IPS DF 6.9 (cell line): ENCODE data around the gene LILRA6.
"Not testable (repeated sequence)": the region's sequence is repeated elsewhere in the genome, so short reads cannot be mapped to it uniquely, and the experiment has no call there.

ENCODE experiments used
- DNase-seq: peaks from one replicate; pipeline ENCODE4 v3.0.0-alpha.2; 2013; ENCODE audit warnings: low read depth, low spot score
- H3K27ac ChIP-seq: one replicate; pipeline ENCODE4 v1.5.1; 2013; ENCODE audit warnings: low read length, control low read depth
- H3K27me3 ChIP-seq: 2 replicates; pipeline ENCODE4 v1.6.1; 2013; ENCODE audit warnings: mild to moderate bottlenecking, low read length; ENCODE audit not compliant: control insufficient read depth, insufficient read depth
- H3K36me3 ChIP-seq: 2 replicates; pipeline ENCODE4 v1.6.1; 2013; ENCODE audit warnings: low read length; ENCODE audit not compliant: control insufficient read depth, insufficient read depth
- H3K4me1 ChIP-seq: 2 replicates; pipeline ENCODE4 v1.6.1; 2013; ENCODE audit warnings: low read length; ENCODE audit not compliant: control insufficient read depth, insufficient read depth
- H3K4me3 ChIP-seq: 2 replicates; pipeline ENCODE4 v1.5.1; 2013; ENCODE audit warnings: mild to moderate bottlenecking, low read length
- H3K9me3 ChIP-seq: 2 replicates; pipeline ENCODE4 v1.6.1; 2013; ENCODE audit warnings: low read length, inconsistent platforms; ENCODE audit not compliant: control insufficient read depth, insufficient read depth
- WGBS: extraction: QIAGEN DNeasy Blood & Tissue Kit; methylation state at CpG from one replicate; pipeline ENCODE4 v1.1.7; 2013; ENCODE audit warnings: mixed read lengths, missing lambda C conversion rate; ENCODE audit not compliant: insufficient read length, insufficient coverage; 5-methylcytosine and 5-hydroxymethylcytosine counted together

LILRA6 gene

GRCh38 chr19:54242646-54243045 lies at the start of gene LILRA6:
TSS of gene LILRA6 (minus strand) at chr19:54242790.
- H3K9me3 ChIP-seq, DNase-seq, H3K4me3 ChIP-seq, H3K36me3 ChIP-seq, H3K4me1 ChIP-seq, H3K27me3 ChIP-seq, H3K27ac ChIP-seq: not testable (repeated sequence)
- no CpG with 5 or more reads among the region's 6 CpGs for WGBS

GRCh38 chr19:54289160-54289559 lies 46.6 kb upstream of the LILRA6 start:
- not testable (repeated sequence) for H3K36me3 ChIP-seq, H3K27me3 ChIP-seq, H3K4me1 ChIP-seq, H3K4me3 ChIP-seq, H3K27ac ChIP-seq, H3K9me3 ChIP-seq, DNase-seq
- no CpG with 5 or more reads among the region's 8 CpGs for WGBS

GRCh38 chr19:54287456-54287855 lies 44.9 kb upstream of the LILRA6 start:
- Histone ChIP-seq H3K4me3 (no peak overlapping the region), H3K4me1 (no peaks in the 10 kb centered on the region; the same call in 1 of the 2 replicates), H3K27me3 (no peaks in the 10 kb centered on the region), H3K27ac (no peak overlapping the region), H3K9me3 (no peaks in the 10 kb centered on the region), H3K36me3 (no peaks in the 10 kb centered on the region)
- no peak for DNase-seq
- WGBS = no CpG with 5 or more reads among the region's 4 CpGs

GRCh38 chr19:54286283-54286682 lies 43.7 kb upstream of the LILRA6 start:
- H3K4me1 ChIP-seq, H3K4me3 ChIP-seq, H3K27ac ChIP-seq, H3K36me3 ChIP-seq, DNase-seq, H3K27me3 ChIP-seq, H3K9me3 ChIP-seq: not testable (repeated sequence)
- no CpG with 5 or more reads among the region's 10 CpGs for WGBS

GRCh38 chr19:54285427-54286056 lies 43.0 kb upstream of the LILRA6 start:
- not testable (repeated sequence) for H3K27me3 ChIP-seq, H3K9me3 ChIP-seq, DNase-seq, H3K4me3 ChIP-seq, H3K27ac ChIP-seq, H3K4me1 ChIP-seq, H3K36me3 ChIP-seq
- no CpG with 5 or more reads among the region's 12 CpGs for WGBS

GRCh38 chr19:54282686-54283470 lies 40.3 kb upstream of the LILRA6 start:
- H3K4me3 ChIP-seq = no peak overlapping the region
- no CpG with 5 or more reads among the region's 9 CpGs for WGBS
- H3K27ac ChIP-seq = no peak overlapping the region
- no peaks in the 10 kb centered on the region; the same call in 1 of the 2 replicates for H3K4me1 ChIP-seq
- H3K36me3 ChIP-seq = no peaks in the 10 kb centered on the region
- no peaks in the 10 kb centered on the region for H3K9me3 ChIP-seq
- no peak for DNase-seq
- H3K27me3 ChIP-seq = no peaks in the 10 kb centered on the region

- not testable (repeated sequence) for H3K9me3 ChIP-seq, H3K36me3 ChIP-seq, H3K27ac ChIP-seq, H3K27me3 ChIP-seq, H3K4me1 ChIP-seq, DNase-seq, H3K4me3 ChIP-seq
- WGBS = no CpG with 5 or more reads among the region's 5 CpGs
Measured at GRCh38 chr19:54281729-54282075, 39.1 kb upstream of the LILRA6 start.

GRCh38 chr19:54281007-54281728 lies 38.6 kb upstream of the LILRA6 start, which contains the start of gene LILRB2:
TSS of gene LILRB2 (minus strand) at chr19:54281110. CDS start at chr19:54280496, 614 bp downstream.
- H3K27ac ChIP-seq = no peak within 1 kb of the TSS
- H3K9me3 ChIP-seq = no peaks in the 10 kb centered on the region
- no peaks in the 10 kb centered on the region; the same call in 1 of the 2 replicates for H3K4me1 ChIP-seq
- no peak for DNase-seq
- no peaks in the 10 kb centered on the region for H3K36me3 ChIP-seq
- no peaks in the 10 kb centered on the region for H3K27me3 ChIP-seq
- WGBS = no CpG with 5 or more reads among the region's 12 CpGs
- no peak within 1 kb of the TSS for H3K4me3 ChIP-seq

GRCh38 chr19:54280441-54280840 lies 37.9 kb upstream of the LILRA6 start:
- H3K4me3 ChIP-seq, H3K9me3 ChIP-seq, H3K36me3 ChIP-seq, H3K4me1 ChIP-seq, H3K27ac ChIP-seq, H3K27me3 ChIP-seq, DNase-seq: not testable (repeated sequence)
- no CpG with 5 or more reads among the region's 10 CpGs for WGBS

GRCh38 chr19:54280025-54280424 lies 37.4 kb upstream of the LILRA6 start:
- not testable (repeated sequence) for H3K4me3 ChIP-seq, DNase-seq, H3K4me1 ChIP-seq, H3K27me3 ChIP-seq, H3K36me3 ChIP-seq, H3K9me3 ChIP-seq, H3K27ac ChIP-seq
- no CpG with 5 or more reads among the region's 4 CpGs for WGBS
